IPS-NIHi11 (cell line): ENCODE data around the gene IGSF21.
A peak's percentile ranks its signal among the peaks of the same experiment; 100 is the strongest.

Experiments used
- DNase-seq: peaks from one replicate; pipeline ENCODE4 v3.0.0; 2012; ENCODE audit warnings: mixed read lengths, low spot score

IGSF21 gene

DNA sequence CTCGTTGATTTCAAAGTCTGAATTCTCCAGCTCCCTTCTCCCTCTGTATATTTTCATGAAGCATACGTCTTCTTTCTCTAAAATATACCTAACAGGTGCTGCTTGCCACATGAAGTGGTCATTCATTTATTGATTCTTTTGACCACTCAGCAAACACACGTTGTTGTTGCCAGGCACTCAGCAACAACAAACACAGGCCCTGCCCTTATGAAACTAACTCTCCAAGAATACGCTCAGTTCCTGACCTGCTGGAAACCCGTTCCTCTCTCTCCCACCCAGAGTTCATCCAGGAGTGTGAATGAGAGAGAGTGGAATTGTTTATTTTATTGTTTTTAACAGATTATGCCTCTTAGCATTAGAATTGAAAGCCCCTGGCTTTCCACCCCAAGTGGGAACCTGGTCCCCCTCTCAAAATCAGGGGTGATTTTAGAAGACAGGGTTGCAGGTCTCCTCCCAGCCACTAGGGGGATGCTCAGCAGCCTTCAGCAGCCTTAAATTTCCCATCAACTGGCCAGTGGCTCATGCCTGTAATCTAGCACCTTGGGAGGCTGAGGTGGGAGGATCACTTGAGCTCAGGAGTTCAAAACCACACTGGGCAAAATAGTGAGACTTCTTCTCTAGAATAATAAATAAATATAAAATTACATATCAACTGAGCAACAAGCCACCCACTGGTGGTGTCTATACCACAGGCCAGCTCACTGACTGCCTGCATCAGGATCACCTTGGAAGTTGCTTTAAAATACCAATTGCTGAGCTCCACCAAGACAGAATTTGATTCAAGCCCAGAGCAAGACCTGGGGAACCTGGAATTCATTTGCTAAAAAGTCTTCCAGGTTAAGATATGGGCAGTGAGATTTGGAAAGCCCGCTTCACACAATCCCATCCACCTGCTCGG lies 192.1 kb downstream of the IGSF21 start:
- DNase-seq, result peak; percentile 74

DNA sequence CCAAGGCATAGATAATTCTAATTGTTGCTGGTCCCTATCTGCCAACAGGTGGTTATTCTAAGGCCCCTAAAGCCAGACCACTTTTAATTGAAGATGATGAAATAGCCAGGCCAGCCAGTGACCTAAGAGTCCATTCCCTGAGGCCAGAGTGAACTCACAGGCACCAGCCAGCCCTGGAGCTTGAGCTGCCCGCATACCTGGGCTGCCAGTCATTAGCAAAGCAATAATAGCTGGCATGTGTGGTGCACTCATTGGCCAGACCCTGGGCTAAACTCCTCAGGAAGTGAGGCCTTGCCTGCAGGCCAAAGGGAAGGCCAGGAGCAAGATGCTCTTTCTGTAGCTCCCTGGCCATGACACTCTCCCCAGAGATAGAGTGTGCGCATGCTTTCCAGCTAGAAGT lies 192.8 kb downstream of the IGSF21 start:
- no peak for DNase-seq

DNA sequence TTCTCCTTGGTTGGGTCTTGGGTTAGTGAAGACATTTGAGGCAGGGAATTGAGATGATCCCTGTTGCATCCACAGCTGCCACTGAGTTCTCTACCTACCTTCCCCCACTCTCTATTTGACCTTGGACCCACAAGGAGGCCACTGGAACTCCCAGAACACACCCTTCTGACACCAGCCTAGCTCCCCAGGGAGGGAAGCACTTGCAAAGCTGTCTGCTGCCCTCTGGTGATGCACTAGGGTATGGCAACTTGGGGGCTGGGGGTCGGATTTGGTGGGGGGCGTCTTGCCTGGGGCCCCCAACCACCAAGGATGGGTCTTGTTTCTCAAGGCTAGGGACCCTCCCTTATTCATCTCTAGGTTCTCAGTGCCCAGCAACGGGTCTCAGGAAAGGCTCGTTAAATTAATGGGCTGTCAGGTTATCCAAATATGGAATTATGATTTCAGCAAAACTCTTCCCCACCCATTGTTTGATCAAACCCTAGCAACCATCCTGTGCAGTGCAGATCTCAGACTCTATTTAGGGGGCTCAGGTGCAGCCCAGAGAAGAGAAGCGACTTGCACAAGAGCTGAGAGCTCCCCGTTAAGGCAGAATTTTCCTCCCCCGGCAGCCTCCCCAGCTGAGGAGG lies 195.3 kb downstream of the IGSF21 start:
- DNase-seq, result peak; percentile 55

DNA sequence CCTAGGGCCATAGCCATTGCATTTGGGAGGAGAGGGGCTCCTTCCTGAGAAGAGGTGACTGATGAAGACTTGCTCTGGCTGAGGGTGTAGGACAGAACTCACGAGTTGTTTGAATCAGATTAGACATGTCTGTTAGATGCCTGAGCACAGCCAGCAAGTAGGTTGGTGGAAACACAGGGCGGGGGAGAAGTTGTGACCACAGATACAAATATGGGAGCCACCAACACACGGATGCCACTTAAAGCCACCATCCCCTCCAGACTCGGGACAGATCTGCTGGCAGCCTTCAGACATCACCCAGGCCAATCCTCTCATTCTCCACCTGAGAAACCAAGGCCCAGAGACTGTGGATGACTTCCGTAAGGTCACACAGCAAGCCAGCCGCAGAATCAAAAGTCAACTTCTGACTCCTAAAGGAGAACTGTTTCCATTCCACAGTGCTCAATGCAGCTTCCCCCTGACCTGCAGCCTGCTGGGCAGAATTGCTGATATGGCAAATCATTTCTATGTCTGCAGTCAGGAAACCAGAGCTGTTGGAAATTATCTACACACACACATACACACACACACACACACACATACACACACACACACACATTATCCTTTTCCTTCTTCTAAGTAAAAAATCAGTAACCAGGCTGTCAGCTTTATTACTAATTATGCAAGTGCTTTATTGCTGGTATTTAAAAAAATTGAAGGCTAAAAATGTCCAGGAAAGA lies 196.7 kb downstream of the IGSF21 start:
- DNase-seq, result no peak

DNA sequence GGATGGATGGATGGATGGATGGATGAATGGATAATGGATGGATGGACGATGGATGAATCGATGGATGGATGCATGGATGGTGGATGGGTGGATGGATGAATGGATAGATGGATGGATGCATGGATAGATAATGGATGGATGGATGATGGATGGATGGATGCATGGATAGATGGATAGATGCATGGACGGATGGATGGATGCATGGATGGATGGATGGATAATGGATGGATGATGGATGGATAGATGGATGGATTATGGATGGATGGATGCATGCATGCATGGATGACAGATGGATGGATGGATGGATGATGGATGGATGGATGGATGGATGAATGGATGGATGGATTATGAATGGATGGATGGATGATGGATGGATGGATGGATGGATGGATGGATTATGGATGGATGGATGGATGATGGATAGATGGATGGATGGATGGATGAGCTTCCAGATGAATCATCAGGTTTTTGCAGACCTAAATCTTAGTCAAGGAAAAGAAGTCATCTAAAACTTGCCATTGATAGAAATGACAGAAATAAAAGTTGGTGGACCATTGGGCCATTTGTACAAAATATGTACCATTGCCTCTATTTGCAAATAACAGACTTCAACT lies 197.7 kb downstream of the IGSF21 start:
- no peak for DNase-seq

DNA sequence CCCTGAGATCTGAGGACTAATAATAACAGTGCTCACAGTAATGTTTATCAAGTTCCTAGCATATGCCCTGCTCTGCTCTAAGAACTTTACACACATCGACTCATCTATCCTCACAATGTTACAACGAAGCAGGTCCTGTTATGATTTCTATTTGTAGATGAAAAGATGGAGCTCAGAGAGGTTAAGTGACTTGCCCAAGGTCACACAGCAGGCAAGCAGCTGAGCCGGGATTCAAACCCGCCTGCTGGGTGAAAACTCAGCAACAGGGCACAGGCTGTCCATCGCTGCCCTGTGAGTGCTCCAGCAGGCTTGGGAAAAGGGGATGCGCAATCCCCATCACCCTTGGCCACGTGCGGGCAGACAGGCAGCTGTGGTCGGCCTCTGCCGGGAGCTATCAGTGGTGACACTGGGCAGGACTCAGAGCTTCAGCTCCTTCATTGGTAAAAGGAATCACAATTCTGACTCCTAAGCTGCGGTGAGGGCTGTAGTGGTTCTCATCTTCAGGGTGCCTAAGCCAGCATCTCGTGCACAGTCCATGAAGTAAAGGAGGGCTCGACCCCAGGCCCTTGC lies 199.8 kb downstream of the IGSF21 start:
- DNase-seq, result no peak

DNA sequence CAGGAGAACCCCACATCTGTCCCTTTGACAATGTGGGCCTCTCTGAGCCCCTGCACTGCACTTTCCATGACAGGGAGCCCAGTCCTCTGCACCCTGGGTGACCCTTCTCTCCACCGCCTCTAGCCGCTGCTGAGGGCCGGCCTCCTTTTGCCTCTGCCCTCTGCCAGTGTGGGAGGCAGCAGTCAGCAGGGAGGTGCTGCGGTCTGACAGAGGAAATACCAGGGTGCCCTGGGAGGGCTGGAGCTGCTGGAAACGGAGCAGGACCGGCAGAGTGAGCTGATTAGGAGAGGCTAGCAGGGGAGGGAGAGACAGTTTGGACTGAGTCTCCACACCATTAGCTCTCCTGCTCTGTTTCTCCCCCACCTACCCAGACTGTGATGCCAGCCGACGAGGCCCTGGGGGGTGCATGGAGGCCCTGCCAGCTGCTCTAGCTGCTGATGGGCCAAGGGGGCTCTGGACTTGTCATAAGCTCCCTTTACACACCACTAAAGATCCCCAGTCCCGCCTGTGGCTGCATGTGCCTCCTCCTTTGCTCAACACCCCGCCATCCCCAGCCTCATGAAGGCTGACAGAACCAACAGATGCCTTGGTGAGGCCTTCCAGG lies 202.1 kb downstream of the IGSF21 start:
- no peak for DNase-seq

DNA sequence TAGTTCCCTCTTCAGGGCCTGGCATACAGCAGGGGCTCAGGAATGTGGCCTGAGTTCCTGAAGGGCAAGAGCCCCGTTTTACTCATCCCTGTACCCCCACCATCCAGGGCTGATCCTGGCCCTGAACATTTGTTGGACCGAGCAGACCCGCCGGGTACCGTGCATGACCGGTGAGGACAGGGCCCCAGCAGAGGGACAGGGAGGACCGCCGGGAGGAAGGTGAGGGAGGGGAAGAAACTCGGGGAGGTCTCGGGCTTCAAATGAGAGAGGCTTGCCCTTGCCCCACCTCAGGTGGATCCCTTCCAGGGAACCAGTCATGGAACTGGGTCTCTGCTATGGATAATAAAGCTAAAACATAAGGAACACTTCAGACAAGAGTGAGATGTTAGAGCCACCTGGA lies 205.4 kb downstream of the IGSF21 start:
- no peak for DNase-seq

DNA sequence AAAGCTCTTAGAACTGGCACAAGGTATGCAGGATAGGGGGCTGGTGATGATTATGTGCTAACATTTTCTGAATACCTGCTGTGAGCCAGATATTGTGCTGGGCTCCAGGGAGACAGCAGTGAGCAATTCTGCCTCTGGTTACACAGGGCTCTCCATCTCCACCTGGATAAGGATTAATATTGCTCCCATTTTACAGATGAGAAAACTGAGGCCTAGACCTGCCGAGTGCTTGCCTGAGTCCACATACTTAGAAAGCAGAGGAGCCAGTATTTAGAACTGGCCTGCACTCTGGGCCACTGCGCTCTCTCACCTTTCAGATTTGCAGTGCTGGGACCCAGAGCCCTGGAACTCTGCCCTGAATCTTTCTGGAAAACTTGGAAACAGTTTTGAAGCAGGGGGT lies 205.9 kb downstream of the IGSF21 start:
- DNase-seq, result no peak

DNA sequence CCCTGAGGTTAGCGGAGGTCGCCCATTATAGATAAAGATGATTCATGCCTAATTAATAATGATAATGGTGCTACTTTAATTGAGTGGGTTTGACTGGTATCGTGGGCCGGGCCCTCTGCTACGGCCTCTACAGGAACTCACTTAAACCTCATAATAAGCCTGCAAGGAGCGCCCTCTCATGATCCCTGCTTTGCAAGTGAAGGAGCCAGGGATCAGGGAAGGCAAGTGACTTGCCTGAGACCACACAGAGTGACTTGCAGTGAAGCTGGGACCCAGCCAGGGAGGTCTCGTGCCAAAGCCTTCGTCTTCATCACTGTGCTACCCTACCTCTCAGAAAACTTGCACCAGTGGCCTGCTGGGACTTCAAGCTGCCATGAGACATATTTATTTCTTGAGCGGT lies 206.8 kb downstream of the IGSF21 start:
- DNase-seq, result no peak

DNA sequence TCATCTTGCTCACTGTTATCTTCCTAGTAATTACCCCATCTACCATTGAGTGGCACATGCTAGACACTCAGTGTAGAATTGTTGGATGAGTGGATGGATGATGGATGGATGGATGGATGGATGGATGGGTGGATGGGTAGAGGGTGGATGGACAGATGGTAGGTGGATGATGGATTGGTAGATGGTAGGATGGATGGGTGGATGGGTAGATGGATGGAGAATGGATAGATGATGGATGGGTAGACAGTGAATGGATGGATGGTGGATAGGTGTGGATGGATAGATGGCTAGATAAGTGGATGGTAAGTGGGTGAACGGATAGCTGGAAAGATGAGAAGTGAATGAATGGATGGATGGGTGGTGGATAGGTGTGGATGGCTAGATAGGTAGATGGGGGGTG lies 207.9 kb downstream of the IGSF21 start:
- no peak for DNase-seq

DNA sequence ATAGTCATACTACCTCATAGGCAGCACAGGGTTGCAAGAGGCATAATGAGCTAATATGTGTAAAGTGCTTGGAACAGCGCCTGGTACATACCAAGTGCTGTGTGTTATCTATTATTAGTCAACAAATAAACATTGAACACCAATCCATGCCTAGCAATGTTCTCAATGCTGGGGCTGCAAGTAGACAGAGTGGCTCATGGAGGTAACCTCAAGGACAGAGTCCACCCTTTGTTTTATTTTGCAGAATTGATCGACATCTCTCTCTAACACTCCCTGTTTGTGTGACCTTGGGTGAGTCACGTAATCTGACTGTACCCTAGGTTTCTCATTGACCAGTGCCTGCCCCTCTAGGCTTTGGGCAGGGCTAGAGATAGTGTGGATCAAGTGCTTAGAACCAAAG lies 209.2 kb downstream of the IGSF21 start:
- no peak for DNase-seq

DNA sequence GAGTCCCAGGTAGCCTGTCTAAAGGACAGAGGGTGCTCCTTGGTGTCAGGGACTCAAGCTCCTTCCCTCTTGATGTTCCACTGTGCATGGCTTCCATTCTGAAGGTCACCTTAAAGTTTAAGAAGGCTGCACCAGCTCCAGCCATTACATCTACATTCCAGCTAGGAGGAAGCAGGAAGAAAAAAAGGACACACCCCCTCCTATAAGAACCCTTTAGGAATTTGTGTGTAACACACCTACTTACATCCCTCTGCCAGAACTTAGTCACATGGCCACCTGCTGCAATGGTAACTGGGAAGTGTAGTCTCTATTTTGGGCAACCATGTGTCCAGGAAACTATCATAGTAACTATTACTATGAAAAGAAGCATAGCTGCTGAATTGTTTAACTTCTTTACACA lies 211.5 kb downstream of the IGSF21 start:
- DNase-seq, result no peak

DNA sequence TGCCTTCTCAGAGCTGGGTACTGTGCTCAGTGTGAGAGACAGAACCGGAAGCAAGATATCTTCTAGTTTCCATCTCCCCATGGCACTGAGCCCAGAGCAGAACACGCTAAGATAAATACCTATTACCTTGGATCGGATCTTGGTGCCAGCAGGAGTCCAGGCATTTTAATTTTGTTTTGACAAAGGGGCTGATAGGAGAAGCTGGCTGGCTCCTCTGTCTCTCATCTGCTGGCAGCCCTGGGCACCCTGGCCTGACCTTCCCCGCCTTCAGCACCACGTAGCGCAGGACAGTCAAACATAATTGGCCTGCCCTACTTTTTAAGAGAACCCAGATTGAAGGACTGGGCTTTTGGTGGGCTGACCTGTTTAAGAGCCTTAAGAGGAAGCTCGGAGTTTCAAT lies 212.5 kb downstream of the IGSF21 start:
- no peak for DNase-seq

DNA sequence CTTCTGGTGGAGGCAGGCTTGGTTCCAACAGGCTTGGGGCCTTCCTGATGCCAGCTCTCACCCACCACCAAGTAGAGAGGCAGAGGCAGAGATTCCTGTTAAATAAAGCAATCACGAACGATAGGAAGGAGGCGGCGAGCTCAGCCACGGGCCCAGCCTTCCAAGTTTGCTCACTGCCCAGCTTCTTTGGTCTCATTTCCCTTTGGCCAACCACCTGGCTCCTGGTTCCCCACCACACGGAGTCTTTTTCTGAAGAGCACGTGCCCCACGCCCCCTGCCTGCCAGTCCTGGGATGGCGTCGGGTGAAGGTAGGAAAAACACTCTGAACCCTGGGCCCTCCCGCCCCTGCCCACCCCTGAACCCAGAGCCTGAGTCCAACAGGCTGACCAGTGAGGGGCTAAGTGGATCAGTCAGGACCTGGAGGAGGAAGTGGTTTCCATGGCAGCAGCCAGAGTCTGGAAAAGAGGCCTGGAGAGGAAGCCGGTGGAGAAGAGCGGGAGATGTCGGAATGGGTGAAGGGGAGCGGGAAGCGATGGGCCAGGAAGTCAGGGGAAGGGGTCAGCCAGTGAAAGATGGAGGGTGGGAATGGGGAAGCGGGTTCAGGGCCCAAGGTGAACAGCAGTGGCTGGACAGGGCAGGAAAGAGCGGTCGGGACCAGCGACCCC lies 214.9 kb downstream of the IGSF21 start:
- peak; percentile 82 for DNase-seq

DNA sequence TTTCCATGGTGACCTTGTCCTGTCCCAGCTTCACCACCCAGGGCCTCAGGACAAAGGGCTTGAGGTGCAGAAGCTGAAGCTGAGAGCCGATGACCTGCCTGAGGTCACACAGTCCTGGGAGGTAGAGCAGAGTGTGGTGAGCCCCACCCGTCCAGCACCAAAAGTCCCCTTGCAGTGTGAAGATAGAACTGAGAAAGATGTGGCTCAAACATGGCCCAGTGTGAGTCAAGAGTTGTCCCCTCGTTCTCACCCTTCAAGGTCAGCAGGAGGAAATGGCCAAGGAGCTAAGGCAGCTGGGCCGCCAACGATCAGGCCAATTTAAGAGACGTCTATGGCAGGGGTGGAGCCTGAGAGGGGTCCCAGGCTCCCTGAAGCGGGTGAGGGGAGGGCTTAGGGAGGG lies 215.7 kb downstream of the IGSF21 start:
- no peak for DNase-seq

DNA sequence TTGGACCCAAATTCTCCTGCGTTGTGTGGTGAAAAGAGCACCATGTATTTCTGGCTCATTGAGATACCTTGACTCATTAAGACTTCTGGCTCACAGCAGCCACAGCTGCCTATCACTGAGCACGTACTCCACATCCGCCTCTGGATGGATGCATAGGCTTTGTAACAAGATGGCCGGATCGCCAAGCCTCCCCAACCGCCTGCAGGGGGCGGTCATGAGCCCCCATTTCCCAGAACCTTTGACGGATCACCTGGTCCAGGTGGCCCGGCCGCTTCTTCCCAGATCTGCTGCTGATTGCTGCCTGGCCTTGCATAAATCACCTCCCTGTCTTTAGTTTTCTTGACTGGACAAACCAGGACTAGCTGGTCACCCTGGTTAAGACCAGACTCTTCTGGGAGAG lies 216.6 kb downstream of the IGSF21 start:
- peak; percentile 72 for DNase-seq

DNA sequence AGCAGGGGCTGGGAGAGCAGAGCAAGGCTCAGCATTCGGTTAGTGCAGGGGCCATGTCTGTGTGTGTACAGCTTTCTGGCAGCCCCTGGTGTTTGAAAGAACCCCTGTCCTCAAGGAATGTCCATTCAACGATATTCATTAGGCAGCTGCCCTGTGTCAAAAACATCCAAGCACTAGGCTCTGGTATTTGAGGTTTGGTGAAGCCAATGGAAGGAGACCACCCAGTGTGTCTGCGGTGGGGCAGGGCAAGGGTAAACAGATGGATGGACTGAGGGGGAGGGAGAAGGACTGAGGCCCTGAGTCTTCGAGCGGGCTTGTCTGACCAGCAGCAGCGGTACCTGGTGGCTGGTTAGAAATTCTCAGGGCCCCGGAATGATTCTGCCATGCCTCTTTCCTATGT lies 217.5 kb downstream of the IGSF21 start:
- DNase-seq, result no peak

DNA sequence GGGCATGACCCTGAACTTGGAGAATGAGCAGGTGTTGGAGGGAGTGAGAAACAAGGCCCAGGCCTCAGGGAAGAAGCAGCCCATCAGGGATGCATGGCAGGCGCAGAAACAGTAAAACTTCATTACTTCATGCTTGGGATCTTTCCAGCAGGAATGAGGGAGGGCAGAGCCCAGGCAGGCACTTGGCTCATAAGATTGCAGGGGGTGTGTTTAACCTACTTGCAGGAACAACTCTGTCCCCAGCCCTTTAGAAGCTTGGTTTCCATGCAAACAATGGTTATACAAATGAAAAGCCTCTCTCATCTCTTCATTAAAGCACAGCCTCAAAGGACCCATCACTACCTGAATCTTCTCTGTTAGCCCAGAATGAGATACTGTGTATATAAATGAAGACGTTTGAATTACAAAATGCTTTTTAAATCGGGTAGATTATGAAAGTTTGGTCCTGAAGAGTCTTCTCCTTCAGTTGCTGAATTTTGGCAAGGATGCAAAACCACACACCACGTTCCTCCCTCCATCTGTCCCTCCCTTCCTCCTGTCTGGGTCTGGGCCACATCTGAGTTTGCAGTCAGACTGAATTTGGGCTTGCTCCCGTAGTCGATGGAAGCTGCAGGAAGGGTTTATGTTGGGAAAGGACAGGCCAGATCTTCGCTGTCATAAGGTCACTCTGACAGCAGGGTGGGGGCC lies 218.8 kb downstream of the IGSF21 start:
- DNase-seq, result no peak

DNA sequence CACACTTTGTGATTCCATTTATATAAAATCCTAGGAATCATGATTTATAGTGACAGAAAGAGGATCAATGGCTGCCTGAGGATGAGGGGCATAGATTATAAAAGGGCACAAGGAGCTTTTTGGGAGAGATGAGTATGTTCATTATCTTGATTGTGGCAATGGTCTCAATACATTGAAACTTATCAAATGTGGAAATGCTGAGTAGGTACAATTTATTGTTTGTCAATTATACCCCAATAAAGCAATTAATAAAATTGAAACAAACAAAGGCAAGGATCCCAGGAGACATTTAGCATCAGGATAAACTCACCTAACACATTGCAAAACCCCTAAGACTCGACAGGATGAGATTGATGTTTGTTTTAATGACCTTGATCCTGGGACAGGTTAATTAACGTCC lies 220.1 kb downstream of the IGSF21 start:
- no peak for DNase-seq

DNA sequence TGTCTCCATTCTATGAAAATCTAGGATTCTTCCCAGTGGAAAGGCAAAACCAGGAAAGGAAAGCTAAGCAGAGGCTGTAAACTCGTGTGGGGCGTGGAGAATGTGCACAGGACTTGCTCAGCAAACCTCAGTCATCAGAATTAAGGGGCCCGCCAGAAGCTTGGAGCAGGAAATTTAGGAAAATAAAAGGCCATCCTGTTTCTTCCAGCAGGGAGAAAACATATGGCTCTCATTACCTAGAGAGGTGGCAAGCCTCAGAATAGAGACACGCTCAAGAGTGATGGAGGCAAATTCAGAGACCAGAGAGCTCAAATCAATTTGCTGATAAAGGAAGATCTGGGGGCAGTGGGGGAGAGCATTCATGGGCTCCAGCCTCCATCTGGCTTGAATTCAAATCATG lies 221.2 kb downstream of the IGSF21 start:
- DNase-seq, result no peak
